Activated CD4-positive, alpha-beta T cell treated with anti-CD3 and anti-CD28 coated beads for 1 hour (primary cell): Measurements from ENCODE around the gene GNA15.
"Not testable (repeated sequence)": the region's sequence is repeated elsewhere in the genome, so short reads cannot be mapped to it uniquely, and the experiment has no call there.

ENCODE experiments used
- DNase-seq: peaks from one replicate; pipeline ENCODE4 v3.0.0-alpha.2; 2020

The GNA15 gene

GRCh38 chr19:3135961-3136683, at the start of gene GNA15:
TSS of gene GNA15 (plus strand) at chr19:3136033. CDS start at chr19:3136451, 418 bp downstream.
- no peak for DNase-seq

GRCh38 chr19:3087769-3088168, 48.1 kb upstream of the GNA15 start:
- DNase-seq = no peak

- not testable (repeated sequence) for DNase-seq
Measured at GRCh38 chr19:3089299-3089855, 46.5 kb upstream of the GNA15 start.

GRCh38 chr19:3094601-3095440, 41.0 kb upstream of the GNA15 start:
- DNase-seq = no peak

GRCh38 chr19:3095441-3096191, 40.2 kb upstream of the GNA15 start:
- peak; percentile 40 for DNase-seq

GRCh38 chr19:3096267-3096901, 39.4 kb upstream of the GNA15 start:
- no peak for DNase-seq

GRCh38 chr19:3096902-3097326, 38.9 kb upstream of the GNA15 start:
- no peak for DNase-seq

GRCh38 chr19:3097442-3097871, 38.4 kb upstream of the GNA15 start:
- no peak for DNase-seq

GRCh38 chr19:3098141-3098514, 37.7 kb upstream of the GNA15 start:
- DNase-seq = no peak

GRCh38 chr19:3098515-3099346, 37.1 kb upstream of the GNA15 start:
- no peak for DNase-seq

- DNase-seq = no peak
Measured at GRCh38 chr19:3099347-3100145, 36.3 kb upstream of the GNA15 start.

- no peak for DNase-seq
Measured at GRCh38 chr19:3100331-3100730, 35.5 kb upstream of the GNA15 start.

- no peak for DNase-seq
Measured at GRCh38 chr19:3100747-3101730, 34.8 kb upstream of the GNA15 start.

- DNase-seq = no peak
Measured at GRCh38 chr19:3102239-3103140, 33.3 kb upstream of the GNA15 start.

- no peak for DNase-seq
Measured at GRCh38 chr19:3104708-3104983, 31.2 kb upstream of the GNA15 start.

- DNase-seq = no peak
Measured at GRCh38 chr19:3105641-3106508, 30.0 kb upstream of the GNA15 start.

- DNase-seq = no peak
Measured at GRCh38 chr19:3106509-3107141, 29.2 kb upstream of the GNA15 start.
